ENCODE measurements around the gene RBKS.

GRCh38 chr2:27762951-27763906, 127.0 kb downstream of the RBKS start:
- TF ChIP-seq CTCF (IDR thresholded peaks at IDR 0.05) (no peak), POLR2A (IDR thresholded peaks at IDR 0.05) (no peak)

Data from Peyer's patch (tissue), 4 donors.